NB4 (cell line): Measurements from ENCODE around the gene SLC36A3.

Experiments used
- CTCF ChIP-seq: IDR thresholded peaks from one replicate; pipeline ENCODE4 v1.5.1; 2012; ENCODE audit warnings: low read depth, low read length
- MAX ChIP-seq: IDR thresholded peaks from 2 replicates; pipeline ENCODE4 v1.6.1; 2011; ENCODE audit warnings: low read depth, low read length
- MYC ChIP-seq: IDR thresholded peaks from 2 replicates; pipeline ENCODE4 v1.6.1; 2011; ENCODE audit warnings: low read depth, low read length
- POLR2A ChIP-seq: IDR thresholded peaks from 2 replicates; pipeline ENCODE4 v1.6.1; 2011; ENCODE audit warnings: mild to moderate bottlenecking; ENCODE audit not compliant: insufficient read length; ENCODE audit errors: extremely low read depth

GRCh38 chr5:151332857-151333256 is 29.3 kb upstream of the SLC36A3 start:
- TF ChIP-seq CTCF (no peak), POLR2A (no peak), MYC (no peak), MAX (no peak)
